Left renal pelvis (tissue), 4 donors: ENCODE measurements around the gene SAFB2. TPM values are rescaled to one million over a fixed set of nuclear protein-coding genes. Genes with fewer than 3 reads are reported as not detected.

Source experiments
- DNase-seq, 4 donors: peaks; one replicate each; pipeline ENCODE4 v3.0.0-alpha.2; 2013; ENCODE audit warnings: low read depth in 4 of 4, low spot score in 3 of 4
- polyA plus RNA-seq, 4 donors: library from polyadenylated mRNA; unstranded; fragments of 120-200 nt; gene quantifications; one replicate each; pipeline ENCODE4 v1.2.1, GENCODE V29; 2013; ENCODE audit not compliant: insufficient read length in 4 of 4

The SAFB2 gene
- polyA plus RNA-seq, 4 donors, result 53.4 to 119 (median 73.4) TPM

DNA sequence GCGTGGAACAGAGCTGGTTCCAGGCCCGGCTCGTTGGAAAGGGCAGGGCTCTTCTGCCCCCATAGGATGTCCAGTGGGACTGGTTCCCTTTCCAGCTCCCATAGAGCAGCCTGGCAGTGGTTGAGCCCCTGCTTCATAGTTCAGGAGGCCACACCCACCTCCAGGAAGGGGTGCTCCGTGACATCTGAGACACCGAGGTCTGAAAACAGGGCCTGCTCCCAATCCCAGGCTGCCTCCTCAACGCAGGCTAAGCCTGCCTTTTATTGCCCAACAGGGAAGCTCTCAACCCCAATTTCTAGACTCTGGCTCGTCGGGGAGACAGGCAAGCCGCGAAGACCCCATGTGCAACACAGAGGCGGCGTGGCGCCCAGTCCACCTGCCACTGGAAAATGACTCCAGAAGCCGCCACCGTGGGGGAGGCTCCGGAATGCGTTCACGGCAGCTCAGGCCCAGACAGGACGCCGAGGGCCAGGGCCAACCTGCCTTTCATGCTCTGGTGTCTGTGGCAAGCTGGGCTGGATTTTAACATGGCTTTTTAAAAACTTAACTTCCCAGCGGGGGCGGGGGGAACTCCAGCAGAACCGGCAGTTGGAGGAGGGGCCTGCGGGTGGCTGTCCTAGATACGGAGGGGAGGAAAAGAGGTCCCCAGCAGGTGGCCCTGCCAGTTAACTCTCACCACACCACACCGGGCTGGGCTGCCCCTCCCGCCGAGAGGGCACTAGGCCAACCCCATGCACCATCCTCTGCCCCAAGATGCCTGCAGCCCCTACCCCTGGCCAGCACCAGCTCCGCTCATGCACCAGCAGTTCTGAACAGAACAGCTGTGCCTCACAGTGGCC lies 36.9 kb downstream of the SAFB2 start:
- DNase-seq, result peak in 1 of 4 donors; percentile 48

DNA sequence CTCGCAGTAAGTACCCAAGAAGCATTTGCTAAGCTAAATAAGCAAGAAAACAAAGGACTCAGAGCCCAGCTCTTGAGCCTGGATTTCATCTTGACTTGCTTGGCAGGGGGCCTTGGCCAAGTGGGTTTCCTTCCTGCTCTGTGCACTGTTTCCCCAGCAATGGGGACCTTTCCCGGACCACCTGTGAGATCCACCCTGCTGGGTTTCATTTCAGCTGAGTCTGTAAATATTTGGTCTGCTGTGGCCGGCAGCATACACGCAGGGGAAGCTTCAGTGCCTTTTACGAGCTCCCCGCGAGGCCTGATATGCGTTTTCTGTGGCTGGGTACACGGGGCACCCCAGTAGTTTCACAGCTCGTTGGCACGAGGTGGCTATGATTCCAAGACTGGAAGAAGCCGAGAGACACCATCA lies 42.4 kb downstream of the SAFB2 start:
- no peak for DNase-seq

DNA sequence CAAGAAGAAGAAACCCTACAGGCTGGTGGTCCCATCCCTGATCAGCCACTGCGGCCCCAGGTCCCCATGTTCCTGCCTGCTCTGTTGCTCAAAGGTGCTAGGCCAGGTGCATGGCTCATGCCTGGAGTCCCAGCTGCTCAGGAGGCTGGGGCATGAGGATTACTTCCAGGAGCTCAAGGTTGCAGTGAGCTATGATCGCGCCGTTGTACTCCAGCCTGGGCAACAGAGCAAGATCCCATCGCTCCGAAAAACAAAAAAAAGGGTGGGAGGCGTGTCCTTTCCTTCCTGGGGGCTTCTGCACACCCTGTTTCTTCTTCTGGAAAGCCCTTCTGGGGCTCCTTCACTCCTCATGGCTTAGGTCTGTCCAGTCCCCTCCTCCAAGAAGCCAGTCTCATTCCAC lies 42.9 kb downstream of the SAFB2 start:
- DNase-seq, result no peak

DNA sequence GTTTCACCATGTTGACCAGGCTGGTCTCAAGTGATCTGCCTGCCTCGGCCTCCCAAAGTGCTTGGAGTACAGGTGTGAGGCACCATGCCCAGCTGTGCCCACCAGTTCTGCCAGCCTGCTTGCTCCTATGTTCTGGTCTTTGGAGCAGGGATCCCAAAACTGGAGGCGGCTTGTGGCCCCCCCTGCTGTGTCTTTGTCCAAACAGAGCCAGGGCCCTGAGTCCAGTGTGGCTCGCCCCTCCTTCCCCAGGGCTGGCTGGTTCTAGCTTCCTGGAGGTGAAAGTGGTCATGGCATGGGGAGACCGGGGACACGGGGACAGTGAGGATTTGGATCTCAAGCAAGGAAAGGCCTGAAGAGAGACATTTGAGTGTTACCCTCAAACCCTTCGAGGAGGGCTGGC lies 43.3 kb downstream of the SAFB2 start:
- DNase-seq, result no peak

DNA sequence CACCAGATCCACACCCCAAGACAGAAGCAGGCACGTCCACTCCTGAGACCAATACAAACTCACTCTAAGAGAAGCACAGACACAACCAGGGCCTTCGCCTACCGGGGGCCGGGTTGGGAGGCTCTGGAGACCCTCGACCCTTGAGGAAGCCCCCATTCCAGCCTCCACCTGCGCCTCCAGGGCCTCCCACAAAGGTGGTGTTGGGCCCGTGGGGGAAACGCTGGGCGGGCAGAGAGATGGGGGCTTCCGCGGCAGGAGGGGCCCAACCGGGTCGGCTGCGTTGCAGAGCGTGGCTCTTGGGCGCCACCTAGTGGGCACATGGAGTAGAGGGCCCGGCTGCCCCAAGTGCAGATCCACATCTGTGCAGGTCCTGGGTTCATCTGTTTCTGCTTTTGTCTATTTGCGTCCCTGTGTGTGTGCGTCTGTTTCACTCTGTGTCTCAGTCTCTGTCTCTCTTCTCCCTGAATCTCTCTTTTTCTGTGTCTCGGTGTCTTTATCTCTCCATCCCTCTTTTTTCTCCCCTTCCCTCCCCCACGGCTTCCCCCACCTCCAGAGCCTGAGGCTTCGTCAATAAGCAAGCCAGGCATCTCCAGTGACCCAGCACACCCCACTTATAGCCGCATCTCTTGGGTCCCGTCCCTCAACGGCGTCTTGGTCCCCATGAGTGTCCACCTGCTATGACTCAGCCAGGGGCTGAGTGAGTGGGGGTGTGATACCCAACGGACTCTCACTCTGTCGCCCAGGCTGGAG lies 44.3 kb downstream of the SAFB2 start:
- no peak for DNase-seq

DNA sequence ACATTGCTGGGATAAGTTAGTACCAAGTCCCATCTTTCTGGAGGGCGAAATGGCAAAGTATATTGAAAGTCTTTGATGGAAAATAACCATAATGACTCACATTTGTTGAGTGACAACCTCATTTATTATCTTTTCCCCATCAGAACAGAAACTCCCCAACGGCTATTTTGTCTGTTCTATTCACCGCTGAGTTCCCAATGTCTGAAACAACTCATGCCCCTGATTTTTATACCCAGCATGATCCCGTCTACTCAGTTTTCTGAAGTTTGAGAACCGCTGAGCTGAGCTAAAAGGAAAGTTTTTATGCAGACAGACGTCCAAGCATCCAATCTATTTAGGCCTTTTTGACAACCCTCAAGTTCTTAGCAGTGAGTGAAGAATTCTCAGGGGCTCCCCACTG lies 47.0 kb downstream of the SAFB2 start:
- no peak for DNase-seq

DNA sequence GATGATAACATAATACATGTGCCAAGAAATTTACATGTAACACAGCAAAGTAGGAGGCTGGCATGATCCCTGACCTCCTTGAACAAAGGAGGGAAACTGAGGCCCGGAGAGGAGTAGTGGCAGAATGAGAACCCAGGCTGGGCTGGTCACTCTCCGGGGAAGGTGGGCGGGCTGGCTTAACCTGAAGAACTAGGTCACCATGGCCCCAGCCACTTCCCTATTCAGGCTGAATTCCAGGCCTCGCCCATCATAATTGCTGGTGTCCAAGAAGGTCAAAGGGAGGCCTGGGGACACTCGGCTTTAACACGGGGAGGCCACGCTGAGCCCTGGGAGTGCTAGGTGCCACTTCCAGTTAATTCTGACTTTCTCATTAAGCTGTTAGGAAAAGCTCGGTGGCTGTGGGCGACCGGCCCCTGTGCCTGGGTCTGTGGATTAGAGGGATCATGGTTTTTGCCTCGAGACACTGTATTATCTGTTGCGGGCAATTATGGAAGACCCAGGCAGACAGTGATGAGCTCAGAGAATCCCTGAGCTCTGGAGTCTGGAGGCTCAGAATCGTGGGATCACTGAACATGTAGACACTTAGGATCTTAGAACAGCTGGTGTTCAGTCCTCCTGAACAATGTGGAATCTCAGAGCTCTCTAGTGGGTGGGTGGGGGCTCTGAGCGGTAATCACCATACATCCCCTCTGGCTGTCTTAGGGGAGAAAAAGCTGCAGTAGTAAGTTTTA lies 49.9 kb downstream of the SAFB2 start:
- DNase-seq, result no peak

DNA sequence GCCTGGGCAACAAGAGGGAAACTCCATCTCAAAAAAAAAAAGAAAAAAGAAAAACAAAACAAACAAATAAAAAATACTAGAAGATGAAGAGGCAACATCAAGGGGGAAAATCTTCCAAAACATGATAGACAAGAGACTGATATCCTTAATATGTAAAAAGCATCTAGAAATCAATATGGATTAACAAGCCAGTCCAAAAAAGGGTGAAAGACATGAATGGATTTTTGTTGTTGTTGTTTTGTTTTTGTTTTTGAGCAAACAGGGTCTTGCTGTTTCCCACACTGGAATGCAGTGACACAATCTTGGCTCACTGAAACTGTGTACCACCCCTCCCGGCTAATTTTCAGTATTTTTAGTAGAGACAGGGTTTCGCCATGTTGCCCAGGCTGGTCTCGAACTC lies 50.8 kb downstream of the SAFB2 start:
- DNase-seq, result no peak

DNA sequence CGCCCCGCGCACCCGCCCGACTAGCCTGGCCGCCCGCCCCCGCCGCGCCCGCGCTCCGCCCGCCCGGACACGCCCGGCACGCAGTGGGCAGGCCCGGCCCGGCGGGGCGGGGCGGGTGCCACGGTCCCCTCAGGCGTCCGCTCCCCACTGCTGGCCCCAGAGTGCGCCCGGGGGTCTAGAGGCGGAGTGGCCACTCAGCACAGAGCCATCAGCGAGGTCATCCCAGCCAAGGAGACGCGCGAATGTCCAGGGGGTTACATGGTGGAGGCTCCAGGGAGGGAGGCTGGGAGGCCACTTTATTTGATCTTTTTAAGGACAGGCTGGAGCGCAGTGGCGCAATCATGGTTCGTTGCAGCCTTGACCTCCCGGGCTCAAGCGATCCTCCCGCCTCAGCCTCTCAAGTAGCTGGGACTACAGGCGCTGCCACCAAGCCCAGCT lies 54.6 kb downstream of the SAFB2 start:
- DNase-seq, result no peak

DNA sequence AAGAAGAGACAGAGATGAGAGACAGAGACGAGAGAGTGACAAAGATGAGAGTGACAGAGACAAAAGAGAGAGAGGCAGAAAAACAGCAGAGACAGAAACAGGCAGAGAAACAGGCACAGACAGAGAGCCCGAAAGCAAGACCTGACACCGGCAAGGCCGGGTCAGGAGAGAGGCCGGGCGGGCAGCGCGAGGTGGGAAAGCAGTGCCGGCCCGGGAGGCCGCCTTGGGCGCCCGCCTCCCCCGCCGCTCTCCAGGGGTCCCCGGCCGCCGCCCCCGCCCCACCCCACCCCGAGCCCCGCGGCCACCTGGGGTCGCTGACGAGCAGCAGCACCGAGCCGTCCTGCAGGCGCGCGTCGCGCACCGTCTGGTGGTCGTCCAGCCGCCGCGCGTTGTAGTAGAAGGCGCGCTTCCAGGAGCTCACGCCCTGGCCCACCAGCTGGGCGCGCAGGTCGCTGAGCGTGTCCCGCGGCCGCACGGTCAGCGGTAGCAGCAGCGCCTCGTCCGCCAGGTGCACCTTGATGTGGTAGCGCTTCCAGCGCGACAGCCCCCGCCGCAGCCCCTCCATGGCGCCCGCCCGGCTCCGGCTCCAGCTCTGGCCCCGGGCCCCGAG lies 55.1 kb downstream of the SAFB2 start, which contains the start of gene TINCR:
TSS of gene TINCR (minus strand) at position 594 of the 610 bp plus-strand sequence.
- DNase-seq, result no peak

DNA sequence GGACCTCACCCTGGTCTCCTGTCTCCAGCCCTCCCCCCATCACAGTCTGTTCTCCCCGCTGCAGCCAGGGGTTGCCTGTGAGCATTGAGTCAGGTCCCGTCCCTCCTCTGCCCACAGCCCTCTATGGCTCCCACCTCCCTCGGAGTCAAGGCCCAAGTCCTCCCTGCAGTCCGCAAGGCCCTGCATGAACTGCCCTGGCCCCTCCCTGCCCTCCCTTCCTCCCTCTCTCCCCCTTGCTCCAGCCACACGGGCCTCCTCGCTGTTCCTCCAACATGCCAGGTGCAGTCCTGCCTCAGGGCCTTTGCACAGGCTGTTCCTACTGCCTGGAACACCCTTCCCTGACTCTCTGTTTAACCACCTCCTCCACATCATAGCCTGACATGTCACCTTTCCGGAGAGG lies 57.6 kb downstream of the SAFB2 start:
- no peak for DNase-seq

DNA sequence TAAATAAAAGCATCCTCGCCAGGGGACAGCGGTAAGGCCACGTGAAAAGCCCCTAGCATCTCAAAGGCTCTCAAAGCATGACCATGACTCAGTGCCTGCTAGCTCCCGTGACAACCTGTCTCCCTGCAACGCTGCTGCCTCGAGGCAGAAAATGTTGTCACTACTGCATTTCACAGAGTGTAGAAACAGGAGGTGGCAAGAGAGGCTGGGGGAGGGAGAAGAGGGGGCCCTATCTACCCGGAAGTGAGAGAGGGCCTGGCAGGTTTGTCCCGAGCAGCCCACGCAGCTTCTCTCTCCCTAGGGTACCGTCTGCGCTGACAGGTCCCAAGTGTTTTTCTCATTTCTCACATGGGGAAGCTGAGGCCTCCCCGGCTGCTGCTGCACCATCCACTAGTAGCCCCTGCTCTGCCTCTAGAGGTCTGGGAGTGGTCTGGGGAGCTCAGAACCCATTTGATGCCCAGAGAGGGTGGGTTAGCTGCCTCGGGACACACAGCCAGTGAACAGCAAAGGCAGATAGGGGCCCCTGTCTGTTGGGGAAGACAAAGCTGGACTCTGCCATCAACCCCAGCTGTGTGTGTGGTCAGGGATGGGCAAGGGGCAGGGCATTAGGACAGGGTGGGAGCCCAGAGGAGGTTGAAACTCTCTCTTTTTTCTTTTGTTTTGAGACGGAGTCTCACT lies 58.5 kb downstream of the SAFB2 start:
- no peak for DNase-seq

DNA sequence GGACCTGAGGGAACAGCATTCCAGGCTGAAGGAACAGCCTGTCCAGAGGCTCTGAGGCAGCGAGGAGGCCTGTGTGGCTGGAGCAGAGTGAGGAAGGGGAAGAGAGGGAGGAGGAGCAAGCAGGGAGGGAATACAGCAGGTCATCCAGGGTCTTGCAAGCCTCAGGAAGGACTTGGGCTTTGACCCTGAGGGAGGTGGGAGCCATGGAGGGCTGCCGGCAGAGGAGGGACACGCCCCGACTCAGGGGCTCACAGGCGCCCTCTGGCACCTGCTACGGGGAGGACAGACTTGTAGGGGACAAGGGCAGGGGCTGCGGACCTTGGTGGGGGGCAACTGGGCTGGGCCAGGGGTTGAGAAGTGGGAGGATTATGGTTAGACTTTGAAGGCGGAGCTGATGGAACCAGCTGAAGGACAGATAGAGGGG lies 59.6 kb downstream of the SAFB2 start:
- DNase-seq, result no peak

DNA sequence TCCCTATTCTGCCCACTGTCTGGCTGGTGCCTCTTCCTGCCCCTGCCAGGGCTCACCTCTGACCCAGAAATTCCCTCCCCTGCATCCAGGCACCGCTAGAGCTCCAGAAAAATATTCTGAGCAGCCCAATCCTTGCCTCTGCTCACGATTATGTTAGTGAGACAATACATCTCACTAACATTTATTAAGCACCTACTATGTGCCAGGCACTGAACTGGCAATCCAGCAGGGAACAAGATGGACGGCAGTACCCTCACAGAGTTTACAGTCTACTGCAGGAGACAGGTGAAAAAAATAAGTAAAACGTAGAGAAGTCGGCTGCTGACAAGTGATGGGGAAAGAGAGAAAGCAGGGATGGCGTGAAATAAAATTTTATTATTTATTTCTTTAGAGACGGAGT lies 60.3 kb downstream of the SAFB2 start:
- no peak for DNase-seq

DNA sequence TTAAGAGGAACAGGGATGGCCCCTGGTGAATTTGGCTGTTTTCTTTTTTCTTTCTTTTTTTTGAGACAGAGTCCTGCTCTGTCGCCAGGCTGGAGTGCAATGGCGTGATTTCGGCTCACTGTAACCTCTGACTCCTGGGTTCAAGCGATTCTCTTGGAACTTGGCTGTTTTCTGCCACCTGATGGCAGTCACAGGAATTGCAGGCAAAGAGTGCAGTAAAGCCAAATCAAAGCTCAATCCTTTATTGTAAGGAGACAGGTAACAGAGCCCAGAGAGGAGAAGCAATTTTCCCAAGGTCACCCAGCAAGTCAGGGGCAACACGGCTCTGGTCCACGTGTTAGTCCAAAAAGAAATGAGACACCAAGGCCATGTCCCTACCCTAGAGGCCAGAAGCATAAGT lies 61.0 kb downstream of the SAFB2 start:
- no peak for DNase-seq

DNA sequence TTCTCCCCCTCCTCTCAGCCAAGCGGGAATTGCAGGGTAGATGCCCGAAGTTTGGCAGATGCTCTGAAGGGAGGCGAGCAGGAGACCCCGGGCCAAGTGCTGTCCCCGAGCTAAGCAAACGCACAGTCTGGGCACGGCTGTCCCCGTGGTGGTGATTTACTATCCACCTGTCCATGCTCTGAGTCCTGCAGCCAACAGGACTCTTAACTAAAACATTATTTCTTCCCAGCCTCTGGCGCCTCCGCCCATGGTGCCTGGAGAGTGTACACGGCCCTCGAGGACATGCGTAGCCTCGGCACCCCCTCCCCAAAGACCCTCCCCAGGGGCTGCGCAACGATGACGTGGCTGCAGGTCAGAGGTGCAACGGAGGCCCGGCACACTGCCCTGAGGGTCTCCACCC lies 62.4 kb downstream of the SAFB2 start:
- DNase-seq, result no peak

DNA sequence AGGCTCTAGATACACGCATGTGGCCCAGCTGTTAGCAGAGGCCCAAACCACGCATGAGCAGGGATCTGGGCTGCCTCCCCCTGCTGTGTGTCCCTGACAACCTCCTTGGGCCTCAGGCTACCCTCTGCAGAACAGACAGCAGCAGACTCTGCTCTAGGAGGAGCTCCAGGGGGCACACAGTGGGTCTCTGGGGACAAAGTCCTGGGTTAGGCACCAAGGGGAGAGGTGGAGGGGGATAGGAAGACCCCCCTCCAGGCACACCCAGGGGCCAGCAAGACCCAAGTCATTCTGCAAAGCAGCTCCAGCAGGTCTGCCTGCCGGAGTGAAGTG lies 62.8 kb downstream of the SAFB2 start:
- no peak for DNase-seq

DNA sequence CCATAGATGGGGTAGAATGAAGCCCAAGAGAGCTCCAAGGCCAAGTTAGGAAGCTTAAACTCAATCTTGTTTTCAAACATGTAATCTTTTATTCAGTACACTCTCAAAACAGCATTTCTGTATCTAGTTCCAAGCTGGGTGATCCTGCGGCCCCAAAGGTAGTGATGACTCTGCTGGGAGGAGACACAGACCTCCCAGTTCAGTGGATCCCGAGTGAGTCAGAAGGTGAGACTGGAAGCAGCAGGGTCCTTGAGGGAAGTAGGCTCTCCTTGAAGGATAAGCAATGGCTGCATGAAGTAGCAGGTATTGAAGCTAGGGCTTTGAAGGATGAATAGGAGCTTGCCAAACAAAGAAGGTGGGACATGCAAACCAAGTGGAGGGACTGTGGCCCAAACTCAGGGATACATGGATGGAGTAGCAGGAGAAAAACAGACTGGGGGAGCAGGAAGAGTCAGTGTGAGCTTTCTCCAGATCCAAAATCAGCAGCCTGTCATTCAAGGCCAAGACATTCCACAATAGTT lies 64.4 kb downstream of the SAFB2 start:
- DNase-seq, result no peak

DNA sequence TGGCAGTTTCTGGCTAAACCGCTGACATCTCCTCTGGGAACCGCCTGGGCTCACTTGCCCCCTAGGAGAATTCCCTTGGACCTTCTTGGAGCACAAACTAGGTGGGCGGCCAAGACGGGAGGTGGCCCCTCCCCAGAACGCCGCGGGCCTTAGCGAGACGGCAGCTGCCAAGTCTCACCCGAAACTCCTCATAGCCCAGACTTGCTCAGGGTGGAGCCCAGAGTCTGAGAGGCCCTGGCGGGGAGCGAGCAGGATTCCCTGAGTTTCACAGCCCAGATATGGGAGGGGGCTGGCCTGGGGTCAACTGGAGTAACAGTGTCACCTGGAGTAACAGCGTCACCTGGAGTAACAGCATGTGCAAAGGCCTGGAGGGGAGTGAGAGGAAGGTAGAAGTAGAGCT lies 64.9 kb downstream of the SAFB2 start:
- no peak for DNase-seq

DNA sequence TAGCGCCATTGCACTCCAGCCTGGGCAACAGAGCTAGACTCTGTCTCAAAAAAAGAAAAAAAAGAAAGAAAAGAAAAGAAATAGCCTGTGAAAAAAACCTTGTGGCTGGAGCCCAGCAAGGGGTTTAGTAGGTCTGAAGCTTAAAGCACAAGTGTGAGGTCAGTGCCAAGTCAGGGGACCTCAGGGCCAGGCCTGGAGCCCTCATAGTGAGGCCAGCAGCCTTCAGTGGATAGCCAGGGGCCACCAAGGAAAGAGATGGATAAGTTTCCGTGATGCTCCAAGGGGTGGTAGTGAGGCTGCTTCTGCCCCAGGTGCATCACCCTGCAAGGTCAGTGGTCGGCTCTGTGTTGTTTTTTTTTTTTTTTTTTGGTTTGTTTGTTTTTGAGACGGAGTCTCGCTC lies 67.7 kb downstream of the SAFB2 start:
- no peak for DNase-seq
